GM21526 (cell line): ENCODE results near the gene CEP290.
"Not testable (repeated sequence)": the region's sequence is repeated elsewhere in the genome, so short reads cannot be mapped to it uniquely, and the experiment has no call there.

Experiments
- ATAC-seq: cut with Tn5 transposase; IDR thresholded peaks from one replicate; pipeline ENCODE4 v1.9.1; 2021; ENCODE audit warnings: moderate library complexity; ENCODE audit not compliant: unreplicated experiment, low FRiP score

The CEP290 gene

GRCh38 chr12:88144037-88144436, 2.1 kb upstream of the CEP290 start:
- ATAC-seq: no peak

- ATAC-seq: peak; percentile 6
These were observed 713 bp upstream of the CEP290 start for GRCh38 chr12:88142610-88142991.

- ATAC-seq: no peak
These were observed 489 bp downstream of the CEP290 start for GRCh38 chr12:88141425-88141773.

GRCh38 chr12:88139711-88140110, 2.2 kb downstream of the CEP290 start:
- not testable (repeated sequence) for ATAC-seq

GRCh38 chr12:88133181-88133580, 8.7 kb downstream of the CEP290 start:
- not testable (repeated sequence) for ATAC-seq

- no peak for ATAC-seq
These were observed 9.5 kb downstream of the CEP290 start for GRCh38 chr12:88132392-88132791.

- no peak for ATAC-seq
These were observed 14.0 kb downstream of the CEP290 start for GRCh38 chr12:88127855-88128254.

GRCh38 chr12:88127099-88127498, 14.8 kb downstream of the CEP290 start:
- no peak for ATAC-seq

- ATAC-seq: no peak
These were observed 19.2 kb downstream of the CEP290 start for GRCh38 chr12:88122666-88123065.

- no peak for ATAC-seq
These were observed 28.0 kb downstream of the CEP290 start for GRCh38 chr12:88113871-88114270.

- ATAC-seq: no peak
These were observed 30.7 kb downstream of the CEP290 start for GRCh38 chr12:88111074-88111652.

- no peak for ATAC-seq
These were observed 33.9 kb downstream of the CEP290 start for GRCh38 chr12:88108021-88108420.

- no peak for ATAC-seq
These were observed 48.3 kb downstream of the CEP290 start for GRCh38 chr12:88093573-88093972.

- no peak for ATAC-seq
These were observed 49.1 kb downstream of the CEP290 start for GRCh38 chr12:88092771-88093170.

GRCh38 chr12:88084210-88084609, 57.7 kb downstream of the CEP290 start:
- ATAC-seq: no peak

- ATAC-seq: no peak
These were observed 58.3 kb downstream of the CEP290 start for GRCh38 chr12:88083634-88084033.

- no peak for ATAC-seq
These were observed 60.6 kb downstream of the CEP290 start for GRCh38 chr12:88081247-88081646.

- ATAC-seq: no peak
These were observed 74.6 kb downstream of the CEP290 start for GRCh38 chr12:88067301-88067700.

- ATAC-seq: peak; percentile 83
These were observed 78.5 kb downstream of the CEP290 start for GRCh38 chr12:88063375-88063774.

- ATAC-seq: peak; percentile 83
These were observed 79.4 kb downstream of the CEP290 start for GRCh38 chr12:88062474-88062873.

- ATAC-seq: no peak
These were observed 83.2 kb downstream of the CEP290 start for GRCh38 chr12:88058719-88059077.

- no peak for ATAC-seq
These were observed 83.7 kb downstream of the CEP290 start for GRCh38 chr12:88057994-88058718.

GRCh38 chr12:88056571-88056970, 85.3 kb downstream of the CEP290 start:
- no peak for ATAC-seq
